Glutamatergic neuron (in vitro differentiated cells): ENCODE results near the gene LRRC56. TPM values are rescaled to one million over a fixed set of nuclear protein-coding genes. Genes with fewer than 3 reads are reported as not detected.

Experiments used
- DNase-seq: peaks from one replicate; pipeline ENCODE4 v3.0.0; 2022
- H3K27ac Mint-ChIP-seq: one replicate; pipeline ENCODE4 v1.8.0; 2020; ENCODE audit warnings: mild to moderate bottlenecking, mixed read lengths, inconsistent platforms; ENCODE audit not compliant: unreplicated experiment
- H3K27me3 Mint-ChIP-seq: one replicate; pipeline ENCODE4 v1.8.0; 2020; ENCODE audit warnings: mild to moderate bottlenecking, moderate library complexity, mixed read lengths, inconsistent platforms; ENCODE audit not compliant: unreplicated experiment
- H3K36me3 Mint-ChIP-seq: one replicate; pipeline ENCODE4 v1.8.0; 2020; ENCODE audit warnings: mild to moderate bottlenecking, mixed read lengths, inconsistent platforms; ENCODE audit not compliant: unreplicated experiment
- H3K4me1 Mint-ChIP-seq: one replicate; pipeline ENCODE4 v1.8.0; 2020; ENCODE audit warnings: mild to moderate bottlenecking, low read depth, mixed read lengths, inconsistent platforms; ENCODE audit not compliant: unreplicated experiment
- H3K4me3 Mint-ChIP-seq: one replicate; pipeline ENCODE4 v1.8.0; 2020; ENCODE audit warnings: mild to moderate bottlenecking, mixed read lengths, inconsistent platforms; ENCODE audit not compliant: unreplicated experiment
- H3K9me3 Mint-ChIP-seq: one replicate; pipeline ENCODE4 v1.8.0; 2020; ENCODE audit warnings: mild to moderate bottlenecking, moderate library complexity, mixed read lengths, inconsistent platforms; ENCODE audit not compliant: unreplicated experiment
- total RNA-seq: library from RNA; stranded (reverse); fragmentation: NEBNext Ultra II Directional; extraction: Animal tissue kit (Norgen Biotek cat#: 25700); gene quantifications from one replicate; pipeline ENCODE4 v1.2.1, GENCODE V29; 2021; ENCODE audit not compliant: unreplicated experiment
- TF ChIP-seq, protein P1 (sequence below): fragments of 200-600 bp; sonication (generic); IDR thresholded peaks from one replicate; pipeline ENCODE4 v1.5.0; 2021; ENCODE audit not compliant: partially characterized antibody, unreplicated experiment

The LRRC56 gene
- total RNA-seq, 1 donor from 2014 or later = 2.6 TPM

- peaks cover 6% of the 10 kb centered on the region for H3K4me1 Mint-ChIP-seq
- TF ChIP-seq, protein P1, sequence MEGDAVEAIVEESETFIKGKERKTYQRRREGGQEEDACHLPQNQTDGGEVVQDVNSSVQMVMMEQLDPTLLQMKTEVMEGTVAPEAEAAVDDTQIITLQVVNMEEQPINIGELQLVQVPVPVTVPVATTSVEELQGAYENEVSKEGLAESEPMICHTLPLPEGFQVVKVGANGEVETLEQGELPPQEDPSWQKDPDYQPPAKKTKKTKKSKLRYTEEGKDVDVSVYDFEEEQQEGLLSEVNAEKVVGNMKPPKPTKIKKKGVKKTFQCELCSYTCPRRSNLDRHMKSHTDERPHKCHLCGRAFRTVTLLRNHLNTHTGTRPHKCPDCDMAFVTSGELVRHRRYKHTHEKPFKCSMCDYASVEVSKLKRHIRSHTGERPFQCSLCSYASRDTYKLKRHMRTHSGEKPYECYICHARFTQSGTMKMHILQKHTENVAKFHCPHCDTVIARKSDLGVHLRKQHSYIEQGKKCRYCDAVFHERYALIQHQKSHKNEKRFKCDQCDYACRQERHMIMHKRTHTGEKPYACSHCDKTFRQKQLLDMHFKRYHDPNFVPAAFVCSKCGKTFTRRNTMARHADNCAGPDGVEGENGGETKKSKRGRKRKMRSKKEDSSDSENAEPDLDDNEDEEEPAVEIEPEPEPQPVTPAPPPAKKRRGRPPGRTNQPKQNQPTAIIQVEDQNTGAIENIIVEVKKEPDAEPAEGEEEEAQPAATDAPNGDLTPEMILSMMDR = no peak
- no peak overlapping the region for H3K4me3 Mint-ChIP-seq
- peaks cover 11% of the 10 kb centered on the region for H3K36me3 Mint-ChIP-seq
- H3K9me3 Mint-ChIP-seq = peaks cover 24% of the 10 kb centered on the region
- no peak overlapping the region for H3K27ac Mint-ChIP-seq
- DNase-seq = no peak
- H3K27me3 Mint-ChIP-seq = peaks cover 24% of the 10 kb centered on the region
These were observed 35.5 kb upstream of the LRRC56 start for GRCh38 chr11:501683-502287.

DNA sequence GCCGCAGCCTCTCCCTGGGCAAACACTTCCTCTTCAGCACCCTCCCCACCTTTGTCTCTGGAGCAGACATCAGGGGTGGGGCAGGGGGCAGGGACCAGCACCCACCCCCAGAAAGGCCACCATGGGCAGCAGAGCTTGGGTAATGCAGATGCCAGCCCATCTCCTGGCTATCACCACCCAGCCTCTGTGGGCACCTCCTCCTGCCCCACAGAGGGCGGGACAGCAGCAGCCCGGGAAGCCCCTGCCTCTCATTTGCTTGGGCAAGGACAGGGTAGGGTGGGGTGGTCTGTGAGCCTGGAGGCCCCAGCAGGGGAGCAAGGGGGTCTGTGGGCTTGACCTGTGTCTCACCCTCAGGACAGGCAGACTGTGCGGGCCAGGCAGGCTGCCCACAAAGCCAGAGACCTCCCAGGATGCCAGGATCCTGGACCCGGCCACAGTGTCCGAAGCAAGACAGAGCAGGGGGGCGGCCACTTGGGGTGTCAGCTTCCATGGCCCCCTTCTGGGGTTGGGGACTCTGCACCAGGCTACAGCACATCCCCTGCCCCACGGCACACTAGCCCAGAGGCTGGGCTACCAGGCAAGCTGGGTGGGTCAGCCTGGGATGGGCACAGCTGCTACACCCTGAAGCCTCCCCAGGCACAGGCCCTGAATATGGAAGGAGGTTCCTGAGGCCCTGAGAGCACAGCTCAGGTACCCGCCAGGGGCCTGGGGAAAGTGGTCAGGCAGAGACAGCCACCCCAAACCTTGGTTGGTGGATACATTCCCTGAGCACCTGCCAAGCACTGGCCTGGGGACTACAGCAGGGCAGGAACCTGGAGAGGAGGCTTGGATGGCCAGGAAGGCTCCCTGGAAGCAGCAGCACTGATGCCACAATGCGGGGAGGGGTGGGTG is 34.8 kb upstream of the LRRC56 start:
- Mint-ChIP-seq H3K27ac (no peak overlapping the region), H3K27me3 (peaks cover 19% of the 10 kb centered on the region), H3K4me1 (peaks cover 5% of the 10 kb centered on the region), H3K4me3 (no peak overlapping the region), H3K36me3 (peaks cover 4% of the 10 kb centered on the region), H3K9me3 (peaks cover 16% of the 10 kb centered on the region)
- TF ChIP-seq, protein P1 = no peak
- no peak for DNase-seq

DNA sequence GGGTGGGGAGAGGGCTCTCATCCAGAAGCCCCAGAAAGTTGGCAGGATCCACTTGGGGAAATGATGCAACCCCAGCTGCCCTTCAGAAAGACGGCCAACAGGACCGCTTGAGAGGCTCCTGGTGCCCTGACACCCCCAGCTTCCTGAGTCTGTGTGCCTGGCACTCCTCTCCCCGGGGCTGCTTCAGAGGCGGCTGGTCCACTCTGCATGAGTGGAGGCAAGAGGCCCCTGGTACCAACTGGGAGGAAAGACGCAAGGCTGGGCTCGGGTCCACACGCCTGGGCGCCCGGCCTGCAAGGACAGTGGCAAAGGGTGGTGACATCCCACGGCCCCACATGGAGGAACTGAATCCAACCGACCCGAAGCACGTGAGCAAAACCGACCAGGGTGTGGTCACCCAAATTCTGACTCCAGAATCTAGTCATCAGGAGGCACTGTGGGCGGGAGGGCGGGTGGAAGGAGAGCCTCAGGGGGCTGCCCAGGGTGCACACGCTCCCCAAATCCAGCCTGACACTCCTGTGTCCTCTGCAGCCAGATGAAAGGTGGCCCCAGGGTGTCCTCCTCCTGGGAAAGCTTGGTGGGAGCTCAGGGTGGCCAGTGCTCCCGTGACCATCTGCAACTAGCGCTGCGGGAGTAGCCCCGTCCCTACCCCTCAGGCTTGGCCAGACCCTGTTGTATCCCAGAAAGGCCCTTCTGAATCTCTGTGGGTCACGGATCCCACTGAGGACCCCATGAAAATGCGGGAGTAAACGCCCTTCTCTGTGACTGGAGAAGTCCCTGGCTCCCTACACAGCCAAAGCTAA is 33.9 kb upstream of the LRRC56 start:
- TF ChIP-seq, protein P1 = no peak

DNA sequence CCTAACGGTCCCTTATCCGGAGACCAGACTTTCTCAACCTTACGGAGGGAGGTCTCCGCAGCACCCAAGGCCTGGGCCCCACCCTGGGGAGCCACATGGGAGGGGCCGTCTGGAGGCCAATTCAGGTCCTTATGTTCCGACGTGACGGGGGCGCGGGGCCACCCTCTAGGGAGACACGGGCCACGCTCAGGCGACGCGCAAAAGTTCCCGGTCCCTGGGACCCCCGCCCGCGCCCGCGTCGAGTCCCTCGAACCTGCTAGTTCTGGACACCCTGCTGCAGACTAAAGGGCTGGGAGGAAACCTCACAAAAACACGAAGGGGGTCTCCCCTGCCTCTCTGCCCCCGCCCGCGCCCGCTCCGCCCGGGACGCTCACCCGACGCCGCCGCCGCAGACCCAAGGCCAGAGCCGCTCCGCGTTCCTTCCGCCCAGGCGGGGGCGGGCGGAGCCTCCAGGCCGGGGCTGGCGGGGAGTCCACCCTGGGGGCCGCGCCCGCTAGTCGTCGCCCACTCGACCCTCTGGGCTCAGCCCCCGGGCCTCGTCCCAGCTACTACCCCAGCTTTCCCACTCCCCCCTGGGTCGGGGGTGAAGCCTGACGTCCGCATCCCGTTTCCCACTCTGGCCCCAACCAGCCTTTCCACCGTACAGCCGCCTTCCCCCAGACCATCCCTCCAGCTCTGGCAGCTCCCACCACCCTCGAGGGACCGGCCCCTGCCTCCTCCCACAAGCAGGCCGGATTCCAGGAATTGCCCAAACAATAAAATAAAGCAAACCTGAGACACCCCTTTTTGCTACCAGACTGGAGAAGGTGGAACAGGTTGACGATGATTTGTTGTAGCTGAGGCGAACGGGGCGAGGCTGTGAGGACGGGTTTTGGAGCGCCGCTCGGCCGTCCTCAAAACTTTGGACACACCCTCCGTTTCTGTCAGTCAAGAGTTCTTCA is 33.0 kb upstream of the LRRC56 start:
- H3K27me3 Mint-ChIP-seq = peaks cover 20% of the 10 kb centered on the region
- H3K4me1 Mint-ChIP-seq = peaks cover 2% of the 10 kb centered on the region
- H3K4me3 Mint-ChIP-seq = peak overlapping the region; percentile 97
- H3K36me3 Mint-ChIP-seq = no peaks in the 10 kb centered on the region
- peak; percentile 54 for DNase-seq
- H3K27ac Mint-ChIP-seq = peak overlapping the region; percentile 66
- TF ChIP-seq, protein P1 = no peak
- peaks cover 11% of the 10 kb centered on the region for H3K9me3 Mint-ChIP-seq

More for the DNA sequence above, 33.9 kb upstream of the LRRC56 start:
- peaks cover 11% of the 10 kb centered on the region for H3K9me3 Mint-ChIP-seq
- peaks cover 20% of the 10 kb centered on the region for H3K27me3 Mint-ChIP-seq
- H3K27ac Mint-ChIP-seq = no peak overlapping the region
- DNase-seq = no peak
- peaks cover 2% of the 10 kb centered on the region for H3K4me1 Mint-ChIP-seq
- H3K4me3 Mint-ChIP-seq = peak overlapping the region; percentile 52
- H3K36me3 Mint-ChIP-seq = no peaks in the 10 kb centered on the region
